OCI-LY7 (cell line): ENCODE data around the gene IQCK.

Experiments used
- EZH2phosphoT487 ChIP-seq: fragments of 200-600 bp; sonication (generic); IDR thresholded peaks from 2 replicates; pipeline ENCODE4 v1.6.1; 2018; ENCODE audit warnings: low read depth, borderline replicate concordance, mild to moderate bottlenecking, mixed run types, antibody characterized with exemption, low read length, moderate library complexity, mixed read lengths
- TF ChIP-seq, protein P1 (sequence below): fragments of 200-600 bp; sonication (generic); conservative IDR thresholded peaks from 2 replicates; pipeline ENCODE4 v1.5.1; 2014; ENCODE audit warnings: mild to moderate bottlenecking, antibody characterized with exemption, low read length, moderate library complexity, mixed read lengths

DNA sequence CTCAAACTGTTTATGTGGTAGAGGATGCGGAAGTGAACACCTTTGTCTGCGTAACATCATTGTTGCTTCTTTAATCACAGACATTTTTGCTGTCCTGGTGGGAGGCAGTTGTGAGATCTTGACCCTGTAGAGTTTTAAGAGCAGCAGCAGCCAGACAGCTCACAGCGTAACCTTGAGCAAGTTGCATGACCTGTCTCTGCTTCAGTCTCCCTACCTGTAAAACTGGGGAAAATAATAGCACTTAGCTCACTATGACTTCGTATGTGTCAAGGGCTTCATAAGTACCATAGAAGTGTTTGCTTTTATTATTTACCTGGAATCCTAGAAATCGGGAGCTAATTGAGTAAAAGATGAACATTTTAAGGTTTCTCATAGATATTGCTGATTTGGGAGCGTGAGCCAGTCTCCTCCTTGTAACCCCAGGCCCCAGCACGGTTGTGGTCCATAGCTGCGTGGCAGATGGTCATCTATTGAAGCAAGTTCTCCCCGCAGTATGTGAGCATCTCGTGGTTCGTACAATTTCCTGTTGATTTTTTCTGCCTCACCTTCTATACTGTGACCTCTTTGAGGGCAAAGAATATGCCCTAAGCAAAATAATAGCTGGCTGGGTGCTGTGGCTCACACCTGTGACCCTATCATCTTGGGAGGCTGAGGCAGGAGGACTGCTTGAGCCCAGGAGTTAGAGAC lies 132.2 kb downstream of the IQCK start:
- no peak for TF ChIP-seq EZH2phosphoT487
- TF ChIP-seq, protein P1, sequence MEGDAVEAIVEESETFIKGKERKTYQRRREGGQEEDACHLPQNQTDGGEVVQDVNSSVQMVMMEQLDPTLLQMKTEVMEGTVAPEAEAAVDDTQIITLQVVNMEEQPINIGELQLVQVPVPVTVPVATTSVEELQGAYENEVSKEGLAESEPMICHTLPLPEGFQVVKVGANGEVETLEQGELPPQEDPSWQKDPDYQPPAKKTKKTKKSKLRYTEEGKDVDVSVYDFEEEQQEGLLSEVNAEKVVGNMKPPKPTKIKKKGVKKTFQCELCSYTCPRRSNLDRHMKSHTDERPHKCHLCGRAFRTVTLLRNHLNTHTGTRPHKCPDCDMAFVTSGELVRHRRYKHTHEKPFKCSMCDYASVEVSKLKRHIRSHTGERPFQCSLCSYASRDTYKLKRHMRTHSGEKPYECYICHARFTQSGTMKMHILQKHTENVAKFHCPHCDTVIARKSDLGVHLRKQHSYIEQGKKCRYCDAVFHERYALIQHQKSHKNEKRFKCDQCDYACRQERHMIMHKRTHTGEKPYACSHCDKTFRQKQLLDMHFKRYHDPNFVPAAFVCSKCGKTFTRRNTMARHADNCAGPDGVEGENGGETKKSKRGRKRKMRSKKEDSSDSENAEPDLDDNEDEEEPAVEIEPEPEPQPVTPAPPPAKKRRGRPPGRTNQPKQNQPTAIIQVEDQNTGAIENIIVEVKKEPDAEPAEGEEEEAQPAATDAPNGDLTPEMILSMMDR: no peak
